IMR-90 (cell line): ENCODE data around the gene PROCA1.

Experiments used
- CEBPB ChIP-seq: IDR thresholded peaks from 2 replicates; pipeline ENCODE4 v1.6.1; 2012; ENCODE audit warnings: low read depth, low read length, improper control_type of control experiment
- ELK1 ChIP-seq: fragments of 150-350 bp; IDR thresholded peaks from 2 replicates; pipeline ENCODE4 v1.6.1; 2016; ENCODE audit warnings: low read depth, mild to moderate bottlenecking, low read length, moderate library complexity, borderline replicate concordance
- MAFK ChIP-seq: IDR thresholded peaks from 2 replicates; pipeline ENCODE4 v1.6.1; 2012; ENCODE audit warnings: low read depth, low read length, improper control_type of control experiment
- MAZ ChIP-seq: IDR thresholded peaks from 2 replicates; pipeline ENCODE4 v1.6.1; 2012; ENCODE audit warnings: low read depth, mild to moderate bottlenecking, low read length, improper control_type of control experiment, moderate library complexity, borderline replicate concordance
- NFE2L2 ChIP-seq: fragments of 150-350 bp; IDR thresholded peaks from 2 replicates; pipeline ENCODE4 v1.6.1; 2016; ENCODE audit warnings: low read depth, mild to moderate bottlenecking, low read length
- POLR2A ChIP-seq: IDR thresholded peaks from 2 replicates; pipeline ENCODE4 v1.6.1; 2012; ENCODE audit warnings: mild to moderate bottlenecking, low read depth, low read length
- RAD21 ChIP-seq: IDR thresholded peaks from 2 replicates; pipeline ENCODE4 v1.6.1; 2012; ENCODE audit warnings: low read length, improper control_type of control experiment
- RCOR1 ChIP-seq: IDR thresholded peaks from 2 replicates; pipeline ENCODE4 v1.6.1; 2012; ENCODE audit warnings: mild to moderate bottlenecking, low read length, improper control_type of control experiment; ENCODE audit not compliant: insufficient replicate concordance
- SMC3 ChIP-seq: fragments of 150-350 bp; IDR thresholded peaks from 2 replicates; pipeline ENCODE4 v1.6.1; 2016; ENCODE audit warnings: low read depth, mild to moderate bottlenecking, antibody characterized with exemption, low read length, moderate library complexity
- USF2 ChIP-seq: fragments of 150-350 bp; IDR thresholded peaks from 2 replicates; pipeline ENCODE4 v1.6.1; 2017; ENCODE audit warnings: mild to moderate bottlenecking, antibody characterized with exemption, low read length, low read depth
- TF ChIP-seq, protein P1 (sequence below): conservative IDR thresholded peaks from 2 replicates; pipeline ENCODE4 v1.5.1; 2012; ENCODE audit warnings: mild to moderate bottlenecking, low read depth, low read length, improper control_type of control experiment

- TF ChIP-seq, protein P1, sequence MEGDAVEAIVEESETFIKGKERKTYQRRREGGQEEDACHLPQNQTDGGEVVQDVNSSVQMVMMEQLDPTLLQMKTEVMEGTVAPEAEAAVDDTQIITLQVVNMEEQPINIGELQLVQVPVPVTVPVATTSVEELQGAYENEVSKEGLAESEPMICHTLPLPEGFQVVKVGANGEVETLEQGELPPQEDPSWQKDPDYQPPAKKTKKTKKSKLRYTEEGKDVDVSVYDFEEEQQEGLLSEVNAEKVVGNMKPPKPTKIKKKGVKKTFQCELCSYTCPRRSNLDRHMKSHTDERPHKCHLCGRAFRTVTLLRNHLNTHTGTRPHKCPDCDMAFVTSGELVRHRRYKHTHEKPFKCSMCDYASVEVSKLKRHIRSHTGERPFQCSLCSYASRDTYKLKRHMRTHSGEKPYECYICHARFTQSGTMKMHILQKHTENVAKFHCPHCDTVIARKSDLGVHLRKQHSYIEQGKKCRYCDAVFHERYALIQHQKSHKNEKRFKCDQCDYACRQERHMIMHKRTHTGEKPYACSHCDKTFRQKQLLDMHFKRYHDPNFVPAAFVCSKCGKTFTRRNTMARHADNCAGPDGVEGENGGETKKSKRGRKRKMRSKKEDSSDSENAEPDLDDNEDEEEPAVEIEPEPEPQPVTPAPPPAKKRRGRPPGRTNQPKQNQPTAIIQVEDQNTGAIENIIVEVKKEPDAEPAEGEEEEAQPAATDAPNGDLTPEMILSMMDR = no peak
- TF ChIP-seq POLR2A (no peak), RAD21 (no peak), CEBPB (no peak), RCOR1 (no peak), SMC3 (no peak), ELK1 (no peak), MAZ (no peak), NFE2L2 (no peak), MAFK (no peak), USF2 (no peak)
Measured at GRCh38 chr17:28722417-28723158, 10.9 kb upstream of the PROCA1 start.
